Measurements from ENCODE around the gene DLG2.

GRCh38 chr11:83862033-83862432 is 1765.1 kb downstream of the DLG2 start:
- TF ChIP-seq CREB1 (IDR thresholded peaks at IDR 0.05; ENCODE audit: low read depth) = no peak
- TF ChIP-seq RAD21 (IDR thresholded peaks at IDR 0.05; ENCODE audit: low read depth) = no peak
- no peak for TF ChIP-seq MAX (IDR thresholded peaks at IDR 0.05)
- TF ChIP-seq TAF1 (IDR thresholded peaks at IDR 0.05; ENCODE audit: low read depth) = no peak
- no peak for TF ChIP-seq TEAD4 (IDR thresholded peaks at IDR 0.05)
- no peak for TF ChIP-seq NFIC (IDR thresholded peaks at IDR 0.05)
- no peak for TF ChIP-seq REST (IDR thresholded peaks at IDR 0.05; ENCODE audit: low read depth)
- TF ChIP-seq CEBPB (IDR thresholded peaks at IDR 0.05) = no peak
- no peak for TF ChIP-seq YY1 (IDR thresholded peaks at IDR 0.05; ENCODE audit: low read depth)
- TF ChIP-seq ZBTB7A (IDR thresholded peaks at IDR 0.05; ENCODE audit: low read depth) = no peak
